Measurements from ENCODE around the gene GSE1. TPM values are rescaled to one million over a fixed set of nuclear protein-coding genes. Genes with fewer than 3 reads are reported as not detected.

The GSE1 gene
- total RNA-seq, 1 experiment from 2014 or later, result 124 TPM

GRCh38 chr16:85655216-85656129 lies 42.4 kb downstream of the GSE1 start:
- no peaks in the 10 kb centered on the region for H3K9me3 Mint-ChIP-seq
- H3K4me3 Mint-ChIP-seq, result no peak overlapping the region
- H3K36me3 Mint-ChIP-seq, result peaks cover 24% of the 10 kb centered on the region
- peak overlapping the region; percentile 79 for H3K27ac Mint-ChIP-seq
- ATAC-seq (no peak), DNase-seq (ENCODE audit: low spot score) (no peak)
- H3K27me3 Mint-ChIP-seq (ENCODE audit: low read depth), result no peaks in the 10 kb centered on the region
- POLR2A ChIA-PET, result no interaction called here
- TF ChIP-seq ELF4 (CRISPR knock-in tag; IDR thresholded peaks at IDR 0.05; ENCODE audit: low read depth), result no peak
- no peak for TF ChIP-seq TP53 (CRISPR knock-in tag; IDR thresholded peaks at IDR 0.05)
- no peak for TF ChIP-seq CREM (CRISPR knock-in tag; IDR thresholded peaks at IDR 0.05)
- peak; percentile 40 for TF ChIP-seq PRDM15 (CRISPR knock-in tag; IDR thresholded peaks at IDR 0.05)
- CTCF ChIA-PET, result interaction anchor here (1.2 to 1.3 kb wide), 2 partner anchors 18 to 62 kb away, joined by 3 to 4 read pairs; no protein-coding TSS in a partner anchor
- H3K4me1 Mint-ChIP-seq, result no peaks in the 10 kb centered on the region

- H3K4me1 Mint-ChIP-seq, result no peaks in the 10 kb centered on the region
- H3K9me3 Mint-ChIP-seq, result no peaks in the 10 kb centered on the region
- ChIA-PET POLR2A (no interaction called here), CTCF (interaction anchor here (0.6 to 1.3 kb wide), 5 partner anchors 13 to 195 kb away, joined by 3 to 4 read pairs (median 3); no protein-coding TSS in a partner anchor)
- H3K27me3 Mint-ChIP-seq (ENCODE audit: low read depth), result no peaks in the 10 kb centered on the region
- ATAC-seq (no peak), DNase-seq (ENCODE audit: low spot score) (no peak)
- H3K36me3 Mint-ChIP-seq, result peaks cover 24% of the 10 kb centered on the region
- no peak overlapping the region for H3K4me3 Mint-ChIP-seq
- 0 out of 2 replicates have a peak overlapping the region, but pooled peaks have one; percentile 79 for H3K27ac Mint-ChIP-seq
- TF ChIP-seq RORB (CRISPR knock-in tag; IDR thresholded peaks at IDR 0.05) (no peak), SP1 (CRISPR knock-in tag; conservative IDR thresholded peaks at IDR 0.05) (no peak), NR1H2 (CRISPR knock-in tag; IDR thresholded peaks at IDR 0.05) (no peak), EMX1 (CRISPR knock-in tag; IDR thresholded peaks at IDR 0.05) (no peak), ESRRA (CRISPR knock-in tag; IDR thresholded peaks at IDR 0.05; ENCODE audit: borderline replicate concordance) (no peak), NFYB (CRISPR knock-in tag; conservative IDR thresholded peaks at IDR 0.05; ENCODE audit: low read depth) (no peak), NFATC4 (CRISPR knock-in tag; IDR thresholded peaks at IDR 0.05) (no peak), FOXP1 (CRISPR knock-in tag; IDR thresholded peaks at IDR 0.05; ENCODE audit: borderline replicate concordance) (no peak), ATF2 (CRISPR knock-in tag; IDR thresholded peaks at IDR 0.05; ENCODE audit: borderline replicate concordance, low read depth) (no peak), CREB1 (CRISPR knock-in tag; IDR thresholded peaks at IDR 0.05) (no peak)
- TF ChIP-seq, protein P1, sequence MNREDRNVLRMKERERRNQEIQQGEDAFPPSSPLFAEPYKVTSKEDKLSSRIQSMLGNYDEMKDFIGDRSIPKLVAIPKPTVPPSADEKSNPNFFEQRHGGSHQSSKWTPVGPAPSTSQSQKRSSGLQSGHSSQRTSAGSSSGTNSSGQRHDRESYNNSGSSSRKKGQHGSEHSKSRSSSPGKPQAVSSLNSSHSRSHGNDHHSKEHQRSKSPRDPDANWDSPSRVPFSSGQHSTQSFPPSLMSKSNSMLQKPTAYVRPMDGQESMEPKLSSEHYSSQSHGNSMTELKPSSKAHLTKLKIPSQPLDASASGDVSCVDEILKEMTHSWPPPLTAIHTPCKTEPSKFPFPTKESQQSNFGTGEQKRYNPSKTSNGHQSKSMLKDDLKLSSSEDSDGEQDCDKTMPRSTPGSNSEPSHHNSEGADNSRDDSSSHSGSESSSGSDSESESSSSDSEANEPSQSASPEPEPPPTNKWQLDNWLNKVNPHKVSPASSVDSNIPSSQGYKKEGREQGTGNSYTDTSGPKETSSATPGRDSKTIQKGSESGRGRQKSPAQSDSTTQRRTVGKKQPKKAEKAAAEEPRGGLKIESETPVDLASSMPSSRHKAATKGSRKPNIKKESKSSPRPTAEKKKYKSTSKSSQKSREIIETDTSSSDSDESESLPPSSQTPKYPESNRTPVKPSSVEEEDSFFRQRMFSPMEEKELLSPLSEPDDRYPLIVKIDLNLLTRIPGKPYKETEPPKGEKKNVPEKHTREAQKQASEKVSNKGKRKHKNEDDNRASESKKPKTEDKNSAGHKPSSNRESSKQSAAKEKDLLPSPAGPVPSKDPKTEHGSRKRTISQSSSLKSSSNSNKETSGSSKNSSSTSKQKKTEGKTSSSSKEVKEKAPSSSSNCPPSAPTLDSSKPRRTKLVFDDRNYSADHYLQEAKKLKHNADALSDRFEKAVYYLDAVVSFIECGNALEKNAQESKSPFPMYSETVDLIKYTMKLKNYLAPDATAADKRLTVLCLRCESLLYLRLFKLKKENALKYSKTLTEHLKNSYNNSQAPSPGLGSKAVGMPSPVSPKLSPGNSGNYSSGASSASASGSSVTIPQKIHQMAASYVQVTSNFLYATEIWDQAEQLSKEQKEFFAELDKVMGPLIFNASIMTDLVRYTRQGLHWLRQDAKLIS (CRISPR knock-in tag; IDR thresholded peaks at IDR 0.05; ENCODE audit: borderline replicate concordance), result no peak
- TF ChIP-seq, protein P2, sequence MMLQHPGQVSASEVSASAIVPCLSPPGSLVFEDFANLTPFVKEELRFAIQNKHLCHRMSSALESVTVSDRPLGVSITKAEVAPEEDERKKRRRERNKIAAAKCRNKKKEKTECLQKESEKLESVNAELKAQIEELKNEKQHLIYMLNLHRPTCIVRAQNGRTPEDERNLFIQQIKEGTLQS (CRISPR knock-in tag; conservative IDR thresholded peaks at IDR 0.05), result no peak
- TF ChIP-seq, protein P3, sequence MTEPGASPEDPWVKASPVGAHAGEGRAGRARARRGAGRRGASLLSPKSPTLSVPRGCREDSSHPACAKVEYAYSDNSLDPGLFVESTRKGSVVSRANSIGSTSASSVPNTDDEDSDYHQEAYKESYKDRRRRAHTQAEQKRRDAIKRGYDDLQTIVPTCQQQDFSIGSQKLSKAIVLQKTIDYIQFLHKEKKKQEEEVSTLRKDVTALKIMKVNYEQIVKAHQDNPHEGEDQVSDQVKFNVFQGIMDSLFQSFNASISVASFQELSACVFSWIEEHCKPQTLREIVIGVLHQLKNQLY (CRISPR knock-in tag; IDR thresholded peaks at IDR 0.05), result no peak
Measured at GRCh38 chr16:85656351-85657266, 43.5 kb downstream of the GSE1 start.
